Left lung (tissue), 10 donors: ENCODE results near the gene MT1F. TPM values are rescaled to one million over a fixed set of nuclear protein-coding genes. Genes with fewer than 3 reads are reported as not detected.

Experiments
- ATAC-seq: fragments of 200-7000 bp; cut with Tn5 transposase; one replicate; pipeline ENCODE4 v1.9.1; 2020; ENCODE audit warnings: moderate library complexity
- DNase-seq, 4 donors: peaks; one replicate each; pipeline ENCODE4 v3.0.0-alpha.2; 2013 to 2020
- H3K27ac ChIP-seq, 2 donors: fragments of 200-600 bp; sonication (generic) in 1 of 2; one replicate each; pipeline versions ENCODE4 v1.5.0 to v1.8.0; 2020 to 2021
- H3K27me3 ChIP-seq, 2 donors: fragments of 200-600 bp; sonication (generic) in 1 of 2; one replicate each; pipeline versions ENCODE4 v1.5.0 to v1.8.0; 2020 to 2021
- H3K36me3 ChIP-seq, 2 donors: fragments of 200-600 bp; sonication (generic) in 1 of 2; one replicate each; pipeline versions ENCODE4 v1.5.0 to v1.8.0; 2020 to 2021
- H3K4me1 ChIP-seq, 2 donors: fragments of 200-600 bp; one replicate each; pipeline ENCODE4 v1.8.0; 2021
- H3K4me3 ChIP-seq, 2 donors: fragments of 200-600 bp; sonication (generic) in 1 of 2; one replicate each; pipeline versions ENCODE4 v1.5.0 to v1.8.0; 2020 to 2021; ENCODE audit warnings: mild to moderate bottlenecking in 1 of 2
- H3K9me3 ChIP-seq, 2 donors: fragments of 200-600 bp; sonication (generic) in 1 of 2; one replicate each; pipeline versions ENCODE4 v1.5.0 to v1.8.0; 2020 to 2021
- intact Hi-C, 2 donors: fragments of 100-400 bp; cut with DNase I; formaldehyde crosslinking; loops; one replicate each; pipeline versions ENCODE4 v1.11.2 to v1.14.2; 2022
- polyA plus RNA-seq, 6 donors: library from polyadenylated mRNA; unstranded; fragments of 120-200 nt; gene quantifications; one replicate each; pipeline ENCODE4 v1.2.1, GENCODE V29; 2013; ENCODE audit not compliant: insufficient read length in 6 of 6
- total RNA-seq, 2 donors: library from RNA; stranded (reverse); fragmentation: NEBNext Ultra II Directional; extraction: Animal tissue kit (Norgen Biotek cat#: 25700); gene quantifications; one replicate each; pipeline ENCODE4 v1.2.1, GENCODE V29; 2021
- TF ChIP-seq, protein P1 (sequence below), 2 donors: fragments of 200-600 bp; sonication (generic) in 1 of 2; IDR thresholded peaks; one replicate each; pipeline versions ENCODE4 v1.5.0 to v1.8.0; 2021; ENCODE audit warnings: antibody characterized with exemption in 2 of 2
- donor health status: DM: no; HTN: yes; CAD: no.
- donor health status: DM: no; HTN: no; CAD: no.

Gene MT1F
- total and polyA plus RNA-seq, 8 donors = 4.2 to 14.8 (median 7.5) TPM

DNA sequence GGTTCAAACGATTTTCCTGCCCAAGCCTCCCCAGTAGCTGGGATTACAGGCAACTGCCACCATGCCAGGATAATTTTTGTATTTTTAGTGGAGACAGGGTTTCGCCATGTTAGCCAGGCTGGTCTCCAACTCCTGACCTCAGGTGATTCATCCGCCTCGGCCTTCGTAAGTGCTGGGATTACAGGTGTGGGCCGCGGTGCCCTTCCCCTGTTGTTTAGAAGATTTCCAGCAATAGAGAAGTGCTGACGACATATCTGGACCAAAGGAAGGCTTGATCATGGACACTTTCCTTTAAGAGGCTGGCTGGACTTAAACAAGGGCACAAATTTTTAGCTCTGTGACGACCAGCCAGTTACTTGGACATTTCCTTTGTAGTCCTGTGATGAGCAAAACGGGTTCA is 26.6 kb upstream of the MT1F start:
- no peaks in the 10 kb centered on the region for H3K36me3 ChIP-seq
- no peak overlapping the region for H3K27ac ChIP-seq
- H3K9me3 ChIP-seq = no peaks in the 10 kb centered on the region
- no peak overlapping the region for H3K4me3 ChIP-seq
- ATAC-seq (no peak), DNase-seq (no peak)
- TF ChIP-seq, protein P1, sequence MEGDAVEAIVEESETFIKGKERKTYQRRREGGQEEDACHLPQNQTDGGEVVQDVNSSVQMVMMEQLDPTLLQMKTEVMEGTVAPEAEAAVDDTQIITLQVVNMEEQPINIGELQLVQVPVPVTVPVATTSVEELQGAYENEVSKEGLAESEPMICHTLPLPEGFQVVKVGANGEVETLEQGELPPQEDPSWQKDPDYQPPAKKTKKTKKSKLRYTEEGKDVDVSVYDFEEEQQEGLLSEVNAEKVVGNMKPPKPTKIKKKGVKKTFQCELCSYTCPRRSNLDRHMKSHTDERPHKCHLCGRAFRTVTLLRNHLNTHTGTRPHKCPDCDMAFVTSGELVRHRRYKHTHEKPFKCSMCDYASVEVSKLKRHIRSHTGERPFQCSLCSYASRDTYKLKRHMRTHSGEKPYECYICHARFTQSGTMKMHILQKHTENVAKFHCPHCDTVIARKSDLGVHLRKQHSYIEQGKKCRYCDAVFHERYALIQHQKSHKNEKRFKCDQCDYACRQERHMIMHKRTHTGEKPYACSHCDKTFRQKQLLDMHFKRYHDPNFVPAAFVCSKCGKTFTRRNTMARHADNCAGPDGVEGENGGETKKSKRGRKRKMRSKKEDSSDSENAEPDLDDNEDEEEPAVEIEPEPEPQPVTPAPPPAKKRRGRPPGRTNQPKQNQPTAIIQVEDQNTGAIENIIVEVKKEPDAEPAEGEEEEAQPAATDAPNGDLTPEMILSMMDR (IDR thresholded peaks at IDR 0.05) = no peak
- H3K27me3 ChIP-seq = peaks cover 19 to 77% of the 10 kb centered on the region in 2 donors
- intact Hi-C loops = no loop called here
- peaks cover 5 to 26% of the 10 kb centered on the region in 2 donors for H3K4me1 ChIP-seq

DNA sequence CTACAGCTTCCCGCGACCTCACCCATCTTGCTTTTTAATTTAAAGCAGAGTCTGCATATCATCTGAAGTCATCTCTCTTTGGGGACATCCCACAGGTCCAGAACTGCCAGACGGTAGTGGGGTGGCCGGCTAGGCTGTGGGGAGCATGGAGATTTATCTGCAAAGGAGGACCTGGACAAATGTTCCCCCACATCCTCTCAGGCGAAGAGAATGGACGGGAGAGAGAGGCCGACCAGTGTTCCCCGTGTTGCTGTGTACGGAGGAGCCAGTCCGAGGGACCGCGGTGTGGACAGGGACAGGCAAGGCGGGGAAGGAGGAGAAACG is 26.0 kb upstream of the MT1F start:
- H3K27me3 ChIP-seq = peaks cover 19 to 77% of the 10 kb centered on the region in 2 donors
- H3K36me3 ChIP-seq = no peaks in the 10 kb centered on the region
- intact Hi-C loops = no loop called here
- H3K27ac ChIP-seq = peak overlapping the region; percentile 51 to 66
- H3K9me3 ChIP-seq = no peaks in the 10 kb centered on the region
- H3K4me3 ChIP-seq = peak overlapping the region; percentile 41 to 44
- TF ChIP-seq, protein P1 (IDR thresholded peaks at IDR 0.05) = no peak
- peaks cover under 1 to 21% of the 10 kb centered on the region in 2 donors for H3K4me1 ChIP-seq
- no peak for DNase-seq
- ATAC-seq = no peak

DNA sequence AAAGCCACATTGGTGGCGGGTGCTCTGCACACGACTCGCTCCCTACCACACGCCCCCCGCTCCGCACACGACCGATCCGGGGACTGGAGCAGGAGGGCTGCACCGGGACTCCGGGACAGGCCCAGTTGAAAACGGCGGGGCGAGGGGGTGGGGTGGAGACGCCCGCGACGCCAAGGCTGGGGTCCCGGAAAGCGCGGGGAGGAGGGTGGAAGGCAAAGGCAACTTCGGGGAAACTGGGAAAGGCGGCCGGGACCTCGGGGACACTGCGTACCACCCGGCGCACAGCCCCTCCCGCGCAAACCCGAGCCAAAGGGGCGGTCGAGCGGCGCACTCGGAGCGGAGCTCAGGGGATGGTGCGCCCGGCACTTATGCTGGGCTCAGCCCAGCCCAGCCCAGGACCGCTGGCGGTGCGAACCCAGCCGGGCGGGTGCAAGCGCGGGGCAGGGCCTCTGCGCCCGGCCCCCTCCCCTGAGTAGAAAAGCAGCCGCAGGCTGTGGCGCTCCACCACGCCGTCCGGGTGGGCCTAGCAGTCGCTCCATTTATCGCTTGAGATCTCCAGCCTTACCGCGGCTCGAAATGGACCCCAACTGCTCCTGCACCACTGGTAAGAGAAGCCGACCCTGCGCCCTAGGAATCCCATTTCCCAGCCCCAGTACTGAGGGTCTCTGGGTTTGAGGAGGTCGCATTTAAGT is 25.5 kb upstream of the MT1F start, which contains the start of gene MT1M:
TSS of gene MT1M (plus strand) at position 504 of the 692 bp plus-strand sequence. CDS start at position 577, 73 bp downstream.
- H3K4me1 ChIP-seq = peaks cover 0 to 19% of the 10 kb centered on the region in 2 donors
- TF ChIP-seq, protein P1 (IDR thresholded peaks at IDR 0.05) = no peak
- ATAC-seq = peak; percentile 83
- no peaks in the 10 kb centered on the region for H3K36me3 ChIP-seq
- DNase-seq = peak in 1 of 4 donors; percentile 86
- H3K27me3 ChIP-seq = peaks cover 22 to 77% of the 10 kb centered on the region in 2 donors
- no peaks in the 10 kb centered on the region for H3K9me3 ChIP-seq
- intact Hi-C loops = no loop called here
- H3K4me3 ChIP-seq = peak within 1 kb of the TSS; percentile 41 to 44
- H3K27ac ChIP-seq = peak within 1 kb of the TSS; percentile 51 to 66

DNA sequence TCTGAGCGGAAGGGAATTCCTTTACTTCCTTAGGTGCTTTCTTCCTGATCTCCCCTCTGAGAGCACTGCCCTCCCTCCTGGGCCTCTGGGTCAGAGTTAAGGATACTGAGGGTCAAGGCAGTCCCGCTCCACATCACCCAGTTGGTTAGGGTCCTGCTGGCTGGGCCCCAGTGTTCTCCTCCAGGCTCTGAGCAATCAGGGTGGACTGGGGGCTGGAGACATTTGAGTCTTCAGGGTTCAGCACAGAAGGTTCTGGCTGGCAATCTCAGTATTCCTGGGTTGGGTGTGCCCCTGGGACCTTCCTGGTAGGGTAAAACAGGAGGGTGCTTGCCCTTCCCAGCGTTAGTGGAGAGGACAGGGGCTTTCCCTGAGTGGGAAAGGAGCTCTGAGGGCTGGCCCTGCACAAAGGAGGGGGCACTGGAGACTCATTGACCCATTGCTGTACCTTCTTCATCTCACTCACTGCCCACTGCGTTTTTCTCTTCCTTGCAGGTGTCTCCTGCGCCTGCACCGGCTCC is 24.9 kb upstream of the MT1F start:
- DNase-seq = no peak
- Histone ChIP-seq H3K36me3 (no peaks in the 10 kb centered on the region), H3K4me1 (peaks cover 0 to 23% of the 10 kb centered on the region in 2 donors), H3K27me3 (peaks cover 28 to 77% of the 10 kb centered on the region in 2 donors), H3K27ac (peak overlapping the region in 1 of 2 donors; percentile 66), H3K4me3 (peak overlapping the region; percentile 41 to 44), H3K9me3 (no peaks in the 10 kb centered on the region)
- ATAC-seq = no peak
- intact Hi-C loops = no loop called here
- TF ChIP-seq, protein P1 (IDR thresholded peaks at IDR 0.05) = no peak

DNA sequence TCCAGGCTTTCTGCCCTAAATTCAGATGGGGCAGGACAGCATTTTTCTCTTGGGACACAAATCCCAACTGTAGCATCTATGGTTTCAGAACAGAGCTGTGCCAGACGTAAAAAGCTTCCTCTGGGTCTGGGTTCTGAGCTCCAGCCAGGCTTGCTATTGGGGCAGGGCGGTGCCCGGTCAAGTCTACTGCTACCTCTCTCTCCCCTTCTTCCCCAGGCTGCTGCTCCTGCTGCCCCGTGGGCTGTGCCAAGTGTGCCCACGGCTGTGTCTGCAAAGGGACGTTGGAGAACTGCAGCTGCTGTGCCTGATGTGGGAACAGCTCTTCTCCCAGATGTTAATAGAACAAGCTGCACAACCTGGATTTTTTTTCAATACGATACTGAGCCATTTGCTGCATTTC is 24.2 kb upstream of the MT1F start:
- peak overlapping the region in 1 of 2 donors; percentile 44 for H3K4me3 ChIP-seq
- DNase-seq = no peak
- intact Hi-C loops = no loop called here
- H3K27ac ChIP-seq = no peak overlapping the region
- peaks cover 0 to 28% of the 10 kb centered on the region in 2 donors for H3K4me1 ChIP-seq
- no peaks in the 10 kb centered on the region for H3K9me3 ChIP-seq
- no peak for ATAC-seq
- TF ChIP-seq, protein P1 (IDR thresholded peaks at IDR 0.05) = no peak
- peaks cover 34 to 80% of the 10 kb centered on the region in 2 donors for H3K27me3 ChIP-seq
- no peaks in the 10 kb centered on the region for H3K36me3 ChIP-seq
